HCT116 (cell line): ENCODE measurements around the gene TMOD4. TPM values are rescaled to one million over a fixed set of nuclear protein-coding genes. Genes with fewer than 3 reads are reported as not detected.
"Not testable (repeated sequence)": the region's sequence is repeated elsewhere in the genome, so short reads cannot be mapped to it uniquely, and the experiment has no call there.

Experiments
- ATAC-seq: fragments of 200-7000 bp; cut with Tn5 transposase; 2 replicates; pipeline ENCODE4 v1.9.1; 2020; ENCODE audit warnings: mild to moderate bottlenecking, moderate library complexity
- BruUV-seq: library from RNA; stranded (reverse); fragments of 400-500 nt; replicated peaks from 2 replicates; lab custom pipeline; 2021; lab: Mats Ljungman, UMichigan
- CTCF ChIA-PET: fragments of 300-600 bp; sonication (Branson Sonifier 250); formaldehyde crosslinking; loops from one replicate; lab custom pipeline; 2021; ENCODE audit warnings: antibody characterized with exemption; lab: Charles Lee
- POLR2A ChIA-PET: fragments of 300-600, 350-600 bp; sonication (Branson Sonifier 250); formaldehyde crosslinking; loops from one replicate; lab custom pipeline; 2021; ENCODE audit warnings: antibody characterized with exemption; lab: Charles Lee
- RAD21 ChIA-PET, 2 experiments: fragments of 300-600 bp; sonication (Branson Sonifier 250); formaldehyde crosslinking; loops; one replicate each; lab custom pipeline; 2023; ENCODE audit warnings: low total read pairs in 2 of 2; ENCODE audit not compliant: uncharacterized antibody in 2 of 2, unreplicated experiment in 2 of 2, low non-redundant PET in 1 of 2; lab: Charles Lee
- DNase-seq: peaks from one replicate; pipeline ENCODE4 v3.0.0-alpha.2; 2010; ENCODE audit warnings: low read depth, low spot score
- H2AFZ ChIP-seq: fragments of 200-600 bp; shearing (Covaris generic), sonication (generic); 2 replicates; pipeline ENCODE4 v1.6.1; 2017; ENCODE audit warnings: low read depth, mixed run types, mixed read lengths, antibody characterized with exemption, low read length; ENCODE audit not compliant: poor library complexity, severe bottlenecking
- H3K27ac ChIP-seq: 2 replicates; pipeline ENCODE4 v1.5.1; 2012; ENCODE audit warnings: low read depth, low read length
- H3K27me3 ChIP-seq: fragments of 200-600 bp; sonication (generic); 2 replicates; pipeline ENCODE4 v1.6.1; 2016; ENCODE audit warnings: mixed run types, low read length, mixed read lengths; ENCODE audit not compliant: insufficient read depth
- H3K36me3 ChIP-seq, 2 experiments: fragments of 200-500 bp in 1 of 2; fragments of 200-600 bp in 1 of 2; sonication (Bioruptor generic) in 1 of 2; sonication (generic) in 1 of 2; 2 replicates each; pipeline versions ENCODE4 v1.5.1 to v1.6.1; 2014 to 2016; ENCODE audit warnings: low read length in 2 of 2, inconsistent platforms in 1 of 2, mixed read lengths in 1 of 2, mixed run types in 1 of 2; ENCODE audit not compliant: insufficient read depth in 2 of 2, control insufficient read depth in 1 of 2
- H3K4me1 ChIP-seq, 2 experiments: fragments of 200-600 bp in 1 of 2; sonication (generic) in 1 of 2; 2 replicates each; pipeline versions ENCODE4 v1.5.1 to v1.6.1; 2012 to 2017; ENCODE audit warnings: low read length in 2 of 2, inconsistent platforms in 1 of 2, mild to moderate bottlenecking in 1 of 2, mixed read lengths in 1 of 2, mixed run types in 1 of 2, moderate library complexity in 1 of 2; ENCODE audit not compliant: insufficient read depth in 2 of 2, control insufficient read depth in 1 of 2
- H3K4me2 ChIP-seq: fragments of 200-600 bp; sonication (generic); 2 replicates; pipeline ENCODE4 v1.6.1; 2017; ENCODE audit warnings: mixed run types, low read length, mixed read lengths
- H3K4me3 ChIP-seq, 2 experiments: fragments of 200-600 bp in 1 of 2; sonication (generic) in 1 of 2; replicated peaks in 1 of 2; 2 replicates each; pipeline ENCODE4 v1.5.1; 2011 to 2016; ENCODE audit warnings: low read length in 2 of 2, control low read depth in 1 of 2, low read depth in 1 of 2, mild to moderate bottlenecking in 1 of 2, mixed read lengths in 1 of 2, mixed run types in 1 of 2
- H3K79me2 ChIP-seq: fragments of 200-600 bp; sonication (generic); 2 replicates; pipeline ENCODE4 v1.6.1; 2017; ENCODE audit warnings: mild to moderate bottlenecking, mixed run types, low read length, moderate library complexity, mixed read lengths; ENCODE audit not compliant: insufficient read depth
- H3K9ac ChIP-seq: fragments of 200-600 bp; sonication (generic); 2 replicates; pipeline ENCODE4 v1.6.1; 2016; ENCODE audit warnings: low read length, mixed read lengths
- H3K9me2 ChIP-seq: fragments of 200-600 bp; sonication (generic), shearing (Covaris generic); 2 replicates; pipeline ENCODE4 v1.6.1; 2017; ENCODE audit warnings: mixed run types, mild to moderate bottlenecking, moderate library complexity; ENCODE audit not compliant: insufficient read depth
- H3K9me3 ChIP-seq, 2 experiments: fragments of 200-500 bp in 1 of 2; fragments of 200-600 bp in 1 of 2; sonication (Bioruptor generic) in 1 of 2; sonication (generic) in 1 of 2; 2 replicates each; pipeline ENCODE4 v1.6.1; 2014 to 2017; ENCODE audit warnings: low read length in 2 of 2, mixed read lengths in 2 of 2, inconsistent platforms in 1 of 2, low read depth in 1 of 2, mild to moderate bottlenecking in 1 of 2, mixed run types in 1 of 2, moderate library complexity in 1 of 2; ENCODE audit not compliant: control insufficient read depth in 1 of 2, insufficient read depth in 1 of 2
- H4K20me1 ChIP-seq: fragments of 200-600 bp; sonication (generic), shearing (Covaris generic); 2 replicates; pipeline ENCODE4 v1.6.1; 2017; ENCODE audit warnings: mixed run types, mild to moderate bottlenecking, moderate library complexity; ENCODE audit not compliant: insufficient read depth
- CEBPB ChIP-seq: IDR thresholded peaks from 2 replicates; pipeline ENCODE4 v1.6.1; 2012; ENCODE audit warnings: low read depth
- EGR1 ChIP-seq: IDR thresholded peaks from 2 replicates; pipeline ENCODE4 v1.6.1; 2012; ENCODE audit warnings: low read depth
- EZH2 ChIP-seq: fragments of 200-600 bp; sonication (generic); IDR thresholded peaks from 2 replicates; pipeline ENCODE4 v1.6.1; 2017; ENCODE audit warnings: antibody characterized with exemption, mixed run types
- FOSL1 ChIP-seq: IDR thresholded peaks from 2 replicates; pipeline ENCODE4 v1.6.1; 2012; ENCODE audit warnings: low read depth
- POLR2A ChIP-seq: IDR thresholded peaks from 2 replicates; pipeline ENCODE4 v1.7.0; 2011; ENCODE audit warnings: borderline replicate concordance; ENCODE audit not compliant: insufficient read depth, insufficient read length; ENCODE audit errors: extremely low read depth
- POLR2AphosphoS5 ChIP-seq: IDR thresholded peaks from 2 replicates; pipeline ENCODE4 v1.6.1; 2011; ENCODE audit warnings: mild to moderate bottlenecking, low read depth, low read length, moderate library complexity
- REST ChIP-seq: IDR thresholded peaks from 2 replicates; pipeline ENCODE4 v1.6.1; 2012; ENCODE audit warnings: low read depth
- SIN3A ChIP-seq: IDR thresholded peaks from 2 replicates; pipeline ENCODE4 v1.6.1; 2012; ENCODE audit warnings: low read depth
- SRF ChIP-seq: IDR thresholded peaks from 2 replicates; pipeline ENCODE4 v1.6.1; 2012; ENCODE audit warnings: low read depth
- TCF7L2 ChIP-seq: IDR thresholded peaks from 2 replicates; pipeline ENCODE4 v1.7.0; 2011; ENCODE audit warnings: borderline replicate concordance, inconsistent platforms; ENCODE audit not compliant: insufficient read depth, insufficient read length; ENCODE audit errors: extremely low read depth
- ZNF274 ChIP-seq: fragments of 200-500 bp; sonication (Bioruptor generic); IDR thresholded peaks from 2 replicates; pipeline ENCODE4 v1.6.1; 2014; ENCODE audit warnings: mild to moderate bottlenecking, low read depth, low read length, inconsistent platforms
- intact Hi-C: fragments of 100-400 bp; cut with micrococcal nuclease; formaldehyde crosslinking; loops from 2 replicates; pipeline ENCODE4 v1.10.0; 2022
- total RNA-seq: library from RNA; stranded (reverse); gene quantifications from one replicate; pipeline ENCODE4 v1.2.1, GENCODE V29; 2021; ENCODE audit not compliant: unreplicated experiment
- TF ChIP-seq, protein P1 (sequence below): IDR thresholded peaks from 2 replicates; pipeline ENCODE4 v1.6.1; 2012

Gene TMOD4
- total RNA-seq, 1 experiment from 2014 or later: 1.8 TPM

GRCh38 chr1:151189637-151190445 is 14.1 kb upstream of the TMOD4 start, which contains the start of gene VPS72 (continued):
- TF ChIP-seq TCF7L2 (peak; percentile 51), POLR2A (peak; percentile 95), SRF (no peak), POLR2AphosphoS5 (peak; percentile 96)
- TF ChIP-seq, protein P1, sequence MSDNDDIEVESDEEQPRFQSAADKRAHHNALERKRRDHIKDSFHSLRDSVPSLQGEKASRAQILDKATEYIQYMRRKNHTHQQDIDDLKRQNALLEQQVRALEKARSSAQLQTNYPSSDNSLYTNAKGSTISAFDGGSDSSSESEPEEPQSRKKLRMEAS: no peak

DNA sequence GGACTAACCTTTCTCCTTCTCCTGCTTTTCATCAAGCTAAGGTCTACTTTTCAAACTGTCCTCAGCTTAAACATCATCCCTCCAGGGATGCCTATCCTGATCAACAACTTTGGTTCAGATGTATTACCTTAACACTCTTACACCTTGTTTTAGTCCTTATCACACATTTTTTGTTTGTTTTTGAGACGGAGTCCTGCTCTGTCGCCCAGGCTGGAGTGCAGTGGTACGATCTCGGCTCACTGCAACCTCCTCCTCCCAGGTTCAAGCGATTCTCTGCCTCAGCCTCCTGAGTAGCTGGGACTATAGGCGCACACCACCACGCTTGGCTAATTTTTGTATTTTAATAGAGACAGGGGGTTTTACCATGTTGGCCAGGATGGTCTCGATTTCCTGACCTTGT is 12.9 kb upstream of the TMOD4 start:
- peaks cover 47% of the 10 kb centered on the region for H3K79me2 ChIP-seq
- H3K9me2 ChIP-seq, CTCF ChIA-PET, H3K27me3 ChIP-seq, POLR2A ChIA-PET, H4K20me1 ChIP-seq, intact Hi-C loops, ATAC-seq, BruUV-seq, H3K9me3 ChIP-seq, H3K27ac ChIP-seq, DNase-seq, H2AFZ ChIP-seq, RAD21 ChIA-PET: not testable (repeated sequence)
- peak overlapping the region; percentile 90 for H3K4me2 ChIP-seq
- H3K9ac ChIP-seq: peak overlapping the region; percentile 84
- peaks cover 15 to 18% of the 10 kb centered on the region in 2 experiments; a peak in 3 of 4 replicates for H3K36me3 ChIP-seq
- H3K4me3 ChIP-seq: peak overlapping the region; percentile 83 to 85
- peaks cover 12 to 21% of the 10 kb centered on the region in 2 experiments for H3K4me1 ChIP-seq

GRCh38 chr1:151187205-151187604 is 11.4 kb upstream of the TMOD4 start:
- Histone ChIP-seq H2AFZ (no peak overlapping the region), H3K9ac (no peak overlapping the region), H3K27me3 (no peaks in the 10 kb centered on the region), H4K20me1 (no peaks in the 10 kb centered on the region), H3K27ac (no peak overlapping the region), H3K36me3 (peaks cover 25 to 27% of the 10 kb centered on the region in 2 experiments; a peak in 3 of 4 replicates), H3K4me1 (peaks cover 8 to 16% of the 10 kb centered on the region in 2 experiments), H3K79me2 (peaks cover 43% of the 10 kb centered on the region), H3K9me3 (no peaks in the 10 kb centered on the region), H3K4me3 (no peak overlapping the region), H3K9me2 (no peaks in the 10 kb centered on the region), H3K4me2 (no peak overlapping the region)
- ChIA-PET POLR2A (no interaction called here), CTCF (no interaction called here), RAD21 (no interaction called here)
- ATAC-seq (no peak), DNase-seq (no peak)
- TF ChIP-seq SIN3A (no peak), REST (no peak), CEBPB (0 out of 2 replicates have a peak, but pooled peaks have one; percentile 5), EZH2 (no peak), FOSL1 (no peak), ZNF274 (no peak), EGR1 (no peak)
- intact Hi-C loops: no loop called here
- no TSS peak for BruUV-seq
